Stimulated activated CD8-positive, alpha-beta memory T cell treated with anti-CD3 and anti-CD28 coated beads, Interleukin-7, amount 100 ng/mL, for 1 hour (primary cell): Measurements from ENCODE around the gene ETFDH.
A peak's percentile ranks its signal among the peaks of the same experiment; 100 is the strongest.
"Not testable (repeated sequence)": the region's sequence is repeated elsewhere in the genome, so short reads cannot be mapped to it uniquely, and the experiment has no call there.

Experiments
- DNase-seq, 2 donors: peaks; one replicate each; pipeline ENCODE4 v3.0.0-alpha.2; 2020; ENCODE audit warnings: low read depth in 2 of 2

The ETFDH gene

GRCh38 chr4:158671915-158672806 is at the start of gene ETFDH:
Gene ETFDH (plus strand): TSS chr4:158672296. CDS start chr4:158672457, 161 bp downstream.
- peak; percentile 94 to 95 for DNase-seq

- no peak for DNase-seq
Measured at GRCh38 chr4:158624889-158625478, 47.1 kb upstream of the ETFDH start.

- DNase-seq, result no peak
Measured at GRCh38 chr4:158625544-158625943, 46.6 kb upstream of the ETFDH start.

GRCh38 chr4:158630893-158631292 is 41.2 kb upstream of the ETFDH start:
- no peak for DNase-seq

GRCh38 chr4:158636619-158637018 is 35.5 kb upstream of the ETFDH start:
- no peak for DNase-seq

GRCh38 chr4:158644356-158644755 is 27.7 kb upstream of the ETFDH start:
- DNase-seq, result no peak

- DNase-seq, result no peak
Measured at GRCh38 chr4:158644760-158645159, 27.3 kb upstream of the ETFDH start.

- DNase-seq, result no peak
Measured at GRCh38 chr4:158649111-158649680, 22.9 kb upstream of the ETFDH start.

GRCh38 chr4:158652920-158653319 is 19.2 kb upstream of the ETFDH start:
- DNase-seq, result no peak

GRCh38 chr4:158656439-158656838 is 15.7 kb upstream of the ETFDH start:
- no peak for DNase-seq

GRCh38 chr4:158657291-158657690 is 14.8 kb upstream of the ETFDH start:
- no peak for DNase-seq

GRCh38 chr4:158663255-158663654 is 8.8 kb upstream of the ETFDH start:
- DNase-seq, result not testable (repeated sequence)

- DNase-seq, result not testable (repeated sequence)
Measured at GRCh38 chr4:158663707-158664625, 8.1 kb upstream of the ETFDH start.

GRCh38 chr4:158664806-158665205 is 7.3 kb upstream of the ETFDH start:
- no peak for DNase-seq

- DNase-seq, result no peak
Measured at GRCh38 chr4:158666892-158667291, 5.2 kb upstream of the ETFDH start.

- DNase-seq, result no peak
Measured at GRCh38 chr4:158667651-158668198, 4.4 kb upstream of the ETFDH start.

GRCh38 chr4:158669310-158669709 is 2.8 kb upstream of the ETFDH start:
- DNase-seq, result no peak

- DNase-seq, result peak in 1 of 2 donors; percentile 8
Measured at GRCh38 chr4:158670975-158671664, 976 bp upstream of the ETFDH start.

GRCh38 chr4:158671665-158671914 is 506 bp upstream of the ETFDH start, which contains the start of gene C4orf46:
Gene C4orf46 (minus strand): TSS chr4:158671887. CDS start chr4:158671801, 86 bp downstream.
- DNase-seq, result no peak

- DNase-seq, result no peak
Measured at GRCh38 chr4:158673633-158674032, 1.5 kb downstream of the ETFDH start.

GRCh38 chr4:158676076-158676475 is 4.0 kb downstream of the ETFDH start:
- no peak for DNase-seq
